GM19395 (cell line): Measurements from ENCODE around the gene TTC38.

ENCODE experiments used
- ATAC-seq: cut with Tn5 transposase; IDR thresholded peaks from one replicate; pipeline ENCODE4 v1.9.1; 2021; ENCODE audit warnings: mild to moderate bottlenecking, moderate library complexity; ENCODE audit not compliant: unreplicated experiment

The TTC38 gene

DNA sequence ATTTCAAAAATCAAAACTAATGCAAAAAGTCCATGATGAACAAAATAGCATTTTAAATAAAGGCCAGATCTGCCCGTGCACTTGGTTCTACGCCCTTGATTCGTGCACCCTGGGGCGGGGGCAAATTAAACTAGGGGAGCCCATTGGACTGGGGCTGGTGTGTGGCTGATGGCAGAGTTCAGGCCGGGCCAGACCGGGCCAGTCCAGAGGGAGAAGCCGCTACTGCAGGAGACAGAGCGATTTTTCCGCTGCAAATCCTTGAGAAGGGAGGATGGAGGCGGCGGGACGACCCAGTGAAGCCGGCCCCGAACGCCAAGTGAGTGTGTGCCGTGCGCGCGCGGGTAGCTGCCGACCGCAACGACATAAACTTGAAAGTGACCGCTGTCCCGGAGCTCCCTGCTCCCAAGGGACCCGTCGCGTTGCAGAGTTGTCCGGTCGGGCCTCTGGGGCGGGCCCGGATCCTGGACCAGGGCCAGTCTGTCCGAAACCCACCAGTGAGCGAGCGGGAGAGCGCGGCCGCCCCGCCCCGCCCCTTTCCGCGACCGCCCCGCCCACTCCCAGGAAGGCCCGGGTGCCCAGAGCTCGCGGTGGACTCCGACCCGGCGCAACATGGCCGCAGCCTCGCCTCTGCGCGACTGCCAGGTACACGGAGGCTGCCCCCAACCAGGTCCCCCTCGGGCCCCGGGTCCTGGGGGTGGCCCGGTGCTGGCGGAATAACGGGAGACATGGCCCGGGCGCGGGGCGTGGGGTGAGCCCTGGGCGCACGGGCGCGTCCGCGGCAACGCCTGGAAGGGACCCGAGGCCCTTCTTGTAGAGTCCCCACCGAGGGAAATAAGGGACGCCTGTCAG, at the start of gene TTC38:
TTC38 (plus strand) TSS at position 578 of the 849 bp plus-strand sequence; CDS start at position 610, 32 bp downstream.
- peak; percentile 79 for ATAC-seq

DNA sequence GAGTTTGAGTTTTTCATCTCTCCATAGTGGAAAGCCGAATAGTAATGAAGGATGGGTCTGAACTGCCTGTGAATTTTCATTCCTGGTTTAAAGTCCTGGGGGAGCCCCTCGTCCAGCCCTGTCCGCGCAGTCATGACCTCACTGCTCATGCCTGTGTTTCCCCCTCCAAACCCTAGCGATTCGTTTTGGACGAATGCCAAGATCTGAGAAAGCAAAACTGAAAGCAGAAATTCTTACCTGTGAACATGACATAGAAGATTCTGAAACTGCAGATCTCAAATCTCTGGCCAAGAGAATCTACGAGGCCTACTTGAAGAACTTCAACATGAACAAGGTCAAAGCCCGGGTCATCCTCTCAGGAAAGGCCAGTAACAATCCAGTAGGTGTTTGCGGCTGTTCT, 48.2 kb upstream of the TTC38 start:
- ATAC-seq: no peak

GRCh38 chr22:46220921-46221320, 46.9 kb upstream of the TTC38 start:
- ATAC-seq: no peak

GRCh38 chr22:46224044-46224897, 43.5 kb upstream of the TTC38 start:
- ATAC-seq: no peak

- ATAC-seq: no peak
Observed at GRCh38 chr22:46224898-46225290, 42.9 kb upstream of the TTC38 start.

- ATAC-seq: no peak
Observed at GRCh38 chr22:46225631-46226030, 42.2 kb upstream of the TTC38 start.

GRCh38 chr22:46226577-46226976, 41.2 kb upstream of the TTC38 start:
- no peak for ATAC-seq

GRCh38 chr22:46229701-46230100, 38.1 kb upstream of the TTC38 start:
- ATAC-seq: no peak

GRCh38 chr22:46230262-46230901, 37.4 kb upstream of the TTC38 start:
- no peak for ATAC-seq

DNA sequence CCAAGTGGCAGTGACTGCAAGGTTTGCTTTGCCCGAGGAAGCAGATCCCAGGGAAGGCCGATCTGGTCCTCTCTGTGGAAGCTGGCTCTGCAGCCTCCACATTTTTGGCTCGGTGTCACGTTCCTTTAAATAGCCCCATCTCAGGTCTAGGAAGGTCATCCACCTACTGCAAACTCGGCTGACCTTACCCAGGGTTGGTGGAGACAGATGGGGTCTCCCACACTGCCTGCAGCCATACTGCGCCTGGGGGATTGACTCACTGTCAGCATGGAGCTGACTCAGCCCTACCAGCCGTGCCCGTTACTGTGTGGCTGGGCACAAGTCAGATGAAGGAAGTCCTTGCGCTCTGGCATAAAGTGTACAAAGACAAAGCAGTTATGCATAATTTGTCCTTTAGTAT, 34.6 kb upstream of the TTC38 start:
- ATAC-seq: no peak

- ATAC-seq: no peak
Observed at GRCh38 chr22:46234969-46235368, 32.8 kb upstream of the TTC38 start.

DNA sequence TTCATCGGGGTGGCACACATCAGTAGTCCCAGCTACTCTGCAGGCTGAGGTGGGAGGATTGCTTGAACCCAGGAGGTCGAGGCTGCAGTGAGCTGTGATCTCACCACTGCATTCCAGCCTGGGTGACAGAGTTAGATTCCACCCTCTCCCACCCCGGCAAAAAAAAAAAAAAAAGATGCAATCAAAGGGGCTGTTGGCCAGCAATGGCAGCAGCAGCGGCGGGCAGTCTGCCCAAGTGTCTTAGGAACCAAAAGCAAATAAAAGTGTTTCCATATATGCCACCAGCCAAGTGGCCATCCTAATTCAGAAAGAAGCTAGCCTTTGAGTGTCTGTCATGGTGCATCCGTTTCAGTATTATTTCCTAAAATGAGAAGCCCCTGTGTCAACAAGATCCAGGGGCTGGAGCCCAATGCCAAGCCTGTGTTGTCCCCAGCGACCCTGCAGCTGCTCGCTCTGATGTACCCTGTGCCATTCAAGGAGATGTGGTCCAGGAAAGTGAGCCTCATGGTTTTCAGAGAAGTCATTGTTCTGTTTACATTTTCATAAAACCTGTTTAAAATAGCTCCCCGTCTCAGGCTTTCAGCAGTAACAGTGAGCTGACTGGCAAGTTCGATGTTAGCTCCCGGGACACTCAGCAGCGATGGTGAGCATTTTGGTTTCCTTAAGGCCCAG, 30.2 kb upstream of the TTC38 start:
- no peak for ATAC-seq

- no peak for ATAC-seq
Observed at GRCh38 chr22:46238541-46238940, 29.3 kb upstream of the TTC38 start.

DNA sequence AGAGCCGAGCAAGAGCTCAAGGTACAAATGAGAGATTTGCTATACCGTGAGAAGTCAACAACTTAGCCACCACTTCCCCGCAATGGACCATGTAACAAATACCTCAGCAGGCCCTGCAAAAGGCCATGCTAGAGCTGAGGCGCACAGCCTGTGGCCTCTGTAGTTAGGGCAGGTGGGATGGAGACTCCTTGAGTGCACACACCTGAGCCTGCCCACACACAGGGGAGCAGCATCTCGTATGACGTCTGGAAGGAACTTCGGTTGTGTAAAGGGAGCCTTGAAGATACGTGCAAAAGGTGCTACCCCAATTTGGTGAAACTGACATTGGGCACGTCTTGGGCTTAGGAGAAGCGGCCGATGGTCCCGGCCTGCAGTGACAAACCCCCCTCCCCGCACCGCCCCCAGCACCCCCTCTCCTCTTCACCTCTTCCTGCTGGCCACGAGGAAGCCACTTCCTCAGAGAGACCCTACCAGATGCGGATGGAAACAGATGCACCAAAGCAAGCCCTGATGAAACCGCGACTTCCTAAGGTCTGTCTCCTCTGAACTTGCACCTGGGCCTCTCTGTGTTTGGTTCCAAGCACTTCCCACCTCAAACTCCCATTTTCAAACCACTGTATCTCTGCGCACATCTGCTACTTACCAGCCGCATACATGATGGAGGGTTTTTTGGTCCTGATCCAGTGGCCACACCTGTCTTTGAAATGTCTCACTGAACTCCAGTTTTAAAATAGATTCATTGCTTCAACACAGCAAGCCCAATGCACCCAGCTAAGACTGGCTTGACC, 28.4 kb upstream of the TTC38 start:
- ATAC-seq: no peak

DNA sequence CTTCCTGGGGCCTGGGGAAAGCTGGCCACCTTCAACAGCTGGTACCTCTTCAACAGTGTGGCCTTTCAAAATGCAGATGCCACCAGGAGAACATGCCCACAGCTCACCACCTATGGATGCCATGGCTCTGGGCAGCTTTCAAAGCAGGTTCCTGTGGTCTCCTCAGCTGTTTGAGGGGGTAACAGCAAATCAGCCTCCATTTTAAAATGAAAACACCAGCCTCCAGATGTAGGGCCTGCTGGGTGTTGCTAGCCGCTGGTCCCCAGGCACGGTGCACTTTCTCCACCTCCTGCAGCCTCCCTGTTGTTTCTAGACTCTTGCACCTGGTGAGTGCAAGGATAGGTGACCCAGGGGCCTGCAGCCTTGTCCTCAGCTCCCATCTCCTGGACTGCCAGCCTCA, 27.7 kb upstream of the TTC38 start:
- ATAC-seq: no peak

DNA sequence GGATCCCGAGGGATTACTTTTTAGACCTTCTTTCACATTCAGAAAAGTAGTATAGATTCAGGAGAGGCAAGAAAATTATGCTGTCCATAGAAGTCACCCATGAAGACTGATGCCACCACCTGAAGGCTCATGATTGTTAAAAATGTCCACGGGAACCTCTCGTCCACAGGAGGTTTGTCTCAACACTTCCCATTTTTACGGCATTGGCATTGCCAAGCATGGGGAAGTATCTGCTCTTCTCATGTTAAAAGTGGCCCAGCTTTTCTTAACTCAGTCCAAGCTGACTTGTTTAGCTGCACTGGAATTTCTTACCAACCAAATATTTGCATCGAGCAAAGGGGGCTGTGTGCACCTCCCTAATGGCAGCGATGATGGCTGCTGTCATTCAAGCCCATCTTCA, 27.3 kb upstream of the TTC38 start:
- ATAC-seq: no peak

- ATAC-seq: no peak
Observed at GRCh38 chr22:46240907-46241306, 26.9 kb upstream of the TTC38 start.

- ATAC-seq: no peak
Observed at GRCh38 chr22:46241396-46242007, 26.3 kb upstream of the TTC38 start.

DNA sequence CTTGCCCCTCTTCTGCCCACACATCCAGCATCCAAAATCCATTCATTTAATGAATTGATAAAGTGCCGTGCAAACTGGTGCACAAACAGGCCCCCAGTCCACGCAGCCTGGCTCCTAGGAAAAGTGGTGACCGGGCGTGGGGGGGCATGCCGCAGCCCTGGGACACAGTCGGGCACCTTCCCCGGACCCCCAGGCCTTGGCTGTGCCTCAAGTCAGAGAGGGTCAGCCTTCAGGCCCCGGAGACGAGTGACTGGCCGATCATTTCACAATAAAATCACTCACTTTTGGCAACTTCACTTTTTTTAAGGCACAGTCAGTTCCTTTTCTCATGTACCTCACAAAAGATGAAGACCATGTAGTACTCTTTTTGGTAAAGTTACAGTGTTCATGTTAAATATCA, 25.7 kb upstream of the TTC38 start:
- ATAC-seq: no peak

DNA sequence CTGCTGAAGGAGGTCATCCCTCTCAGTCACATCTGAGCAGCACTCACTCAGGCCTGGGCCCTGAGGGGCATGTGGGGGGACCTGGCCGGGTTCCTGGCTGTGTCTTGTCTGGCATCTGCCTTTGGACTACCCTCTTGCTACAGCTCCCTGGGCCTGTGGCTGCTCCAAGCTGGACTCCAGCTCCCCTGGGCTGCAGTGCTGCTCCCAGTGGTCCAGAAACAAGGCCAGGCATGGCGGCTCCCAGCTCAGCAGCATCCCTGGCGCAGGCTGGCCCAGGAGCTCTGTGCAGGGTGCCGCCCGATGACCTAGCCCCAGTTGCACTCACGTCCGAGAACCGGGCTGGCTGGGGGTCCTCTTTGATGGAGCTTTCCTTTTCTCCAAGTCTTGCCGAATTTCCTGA, 23.0 kb upstream of the TTC38 start:
- ATAC-seq: no peak
